NCI-H748 (cell line): ENCODE measurements around the gene GYS2.

Experiments
- DNase-seq: peaks from one replicate; lab custom pipeline; 2025; ENCODE audit not compliant: unreplicated experiment; lab: John Stamatoyannopoulos, UW

GYS2 gene

GRCh38 chr12:21558100-21558679 is 46.5 kb downstream of the GYS2 start:
- no peak for DNase-seq

- DNase-seq: no peak
These were observed 51.3 kb downstream of the GYS2 start for GRCh38 chr12:21553329-21553675.

GRCh38 chr12:21552635-21553328 is 51.9 kb downstream of the GYS2 start:
- no peak for DNase-seq

GRCh38 chr12:21551841-21552465 is 52.7 kb downstream of the GYS2 start:
- no peak for DNase-seq

GRCh38 chr12:21547437-21547836 is 57.2 kb downstream of the GYS2 start:
- DNase-seq: no peak

- no peak for DNase-seq
These were observed 57.9 kb downstream of the GYS2 start for GRCh38 chr12:21546716-21547115.

- DNase-seq: no peak
These were observed 59.1 kb downstream of the GYS2 start for GRCh38 chr12:21545557-21545956.

- no peak for DNase-seq
These were observed 61.5 kb downstream of the GYS2 start for GRCh38 chr12:21543151-21543550.

GRCh38 chr12:21542403-21542802 is 62.2 kb downstream of the GYS2 start:
- DNase-seq: no peak

- DNase-seq: peak; percentile 86
These were observed 62.9 kb downstream of the GYS2 start for GRCh38 chr12:21541773-21542172.

GRCh38 chr12:21539797-21540196 is 64.8 kb downstream of the GYS2 start:
- DNase-seq: peak; percentile 71

GRCh38 chr12:21538061-21538653 is 66.5 kb downstream of the GYS2 start:
- DNase-seq: no peak

GRCh38 chr12:21529456-21529855 is 75.2 kb downstream of the GYS2 start:
- no peak for DNase-seq

- no peak for DNase-seq
These were observed 75.7 kb downstream of the GYS2 start for GRCh38 chr12:21528953-21529352.

- peak; percentile 85 for DNase-seq
These were observed 77.0 kb downstream of the GYS2 start for GRCh38 chr12:21527451-21528180.

GRCh38 chr12:21526721-21527345 is 77.8 kb downstream of the GYS2 start:
- peak; percentile 38 for DNase-seq

GRCh38 chr12:21526053-21526452 is 78.6 kb downstream of the GYS2 start, which contains the start of gene SPX:
SPX (plus strand) TSS chr12:21526296; CDS start chr12:21526473, 177 bp downstream.
- no peak for DNase-seq

- DNase-seq: no peak
These were observed 81.5 kb downstream of the GYS2 start for GRCh38 chr12:21523148-21523547.

- no peak for DNase-seq
These were observed 83.1 kb downstream of the GYS2 start for GRCh38 chr12:21521541-21521940.

- no peak for DNase-seq
These were observed 86.2 kb downstream of the GYS2 start for GRCh38 chr12:21518451-21518850.

GRCh38 chr12:21516281-21516680 is 88.4 kb downstream of the GYS2 start:
- DNase-seq: no peak
